ENCODE measurements around the gene COPS3. TPM values are rescaled to one million over a fixed set of nuclear protein-coding genes. Genes with fewer than 3 reads are reported as not detected.

Gene COPS3
- total and polyA plus RNA-seq, 2 experiments from 2014 or later: 51.1 to 123 TPM

DNA sequence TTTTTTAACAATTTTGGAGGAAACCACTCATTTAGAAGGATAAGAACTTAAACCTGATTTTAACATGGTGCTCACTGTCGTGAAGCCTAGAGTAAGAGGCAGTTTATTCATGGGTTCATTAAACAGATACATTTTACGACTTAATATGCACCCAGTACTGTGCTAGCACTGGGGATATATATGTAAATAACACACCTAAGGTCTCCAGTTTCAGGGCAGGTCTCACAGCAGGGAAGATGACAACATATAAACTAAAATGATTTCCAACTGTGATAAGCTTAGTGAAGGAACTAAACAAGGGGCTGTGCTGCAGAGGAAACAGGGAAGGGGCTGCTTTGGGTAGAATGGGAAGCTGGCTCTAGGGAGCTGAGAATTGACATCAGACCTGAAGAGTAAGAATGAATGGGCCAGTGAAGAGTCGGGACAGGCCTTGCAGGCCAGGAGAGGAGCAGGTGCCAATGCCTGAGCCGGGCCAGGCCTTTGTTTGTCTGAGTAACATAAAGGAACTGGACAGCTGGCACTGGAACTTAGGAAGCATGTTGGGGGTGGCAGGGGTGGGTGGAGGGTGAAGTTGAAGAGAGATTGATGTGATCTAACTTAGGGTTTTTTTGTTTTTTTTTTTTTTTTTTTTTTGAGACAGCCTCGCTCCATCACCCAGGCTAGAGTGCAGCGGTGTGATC lies 34.2 kb upstream of the COPS3 start:
- TF ChIP-seq, protein P1, sequence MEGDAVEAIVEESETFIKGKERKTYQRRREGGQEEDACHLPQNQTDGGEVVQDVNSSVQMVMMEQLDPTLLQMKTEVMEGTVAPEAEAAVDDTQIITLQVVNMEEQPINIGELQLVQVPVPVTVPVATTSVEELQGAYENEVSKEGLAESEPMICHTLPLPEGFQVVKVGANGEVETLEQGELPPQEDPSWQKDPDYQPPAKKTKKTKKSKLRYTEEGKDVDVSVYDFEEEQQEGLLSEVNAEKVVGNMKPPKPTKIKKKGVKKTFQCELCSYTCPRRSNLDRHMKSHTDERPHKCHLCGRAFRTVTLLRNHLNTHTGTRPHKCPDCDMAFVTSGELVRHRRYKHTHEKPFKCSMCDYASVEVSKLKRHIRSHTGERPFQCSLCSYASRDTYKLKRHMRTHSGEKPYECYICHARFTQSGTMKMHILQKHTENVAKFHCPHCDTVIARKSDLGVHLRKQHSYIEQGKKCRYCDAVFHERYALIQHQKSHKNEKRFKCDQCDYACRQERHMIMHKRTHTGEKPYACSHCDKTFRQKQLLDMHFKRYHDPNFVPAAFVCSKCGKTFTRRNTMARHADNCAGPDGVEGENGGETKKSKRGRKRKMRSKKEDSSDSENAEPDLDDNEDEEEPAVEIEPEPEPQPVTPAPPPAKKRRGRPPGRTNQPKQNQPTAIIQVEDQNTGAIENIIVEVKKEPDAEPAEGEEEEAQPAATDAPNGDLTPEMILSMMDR (IDR thresholded peaks at IDR 0.05; ENCODE audit: low read depth, low read length): no peak
- no peak for DNase-seq (ENCODE audit: low read depth in 1 of 2, low spot score in 1 of 2)
- Histone ChIP-seq H3K36me3 (no peaks in the 10 kb centered on the region), H3K27me3 (no peaks in the 10 kb centered on the region), H3K9me3 (ENCODE audit: low read depth) (no peaks in the 10 kb centered on the region), H3K4me3 (no peak overlapping the region), H3K27ac (no peak overlapping the region), H3K4me1 (ENCODE audit: low read depth) (no peaks in the 10 kb centered on the region)

DNA sequence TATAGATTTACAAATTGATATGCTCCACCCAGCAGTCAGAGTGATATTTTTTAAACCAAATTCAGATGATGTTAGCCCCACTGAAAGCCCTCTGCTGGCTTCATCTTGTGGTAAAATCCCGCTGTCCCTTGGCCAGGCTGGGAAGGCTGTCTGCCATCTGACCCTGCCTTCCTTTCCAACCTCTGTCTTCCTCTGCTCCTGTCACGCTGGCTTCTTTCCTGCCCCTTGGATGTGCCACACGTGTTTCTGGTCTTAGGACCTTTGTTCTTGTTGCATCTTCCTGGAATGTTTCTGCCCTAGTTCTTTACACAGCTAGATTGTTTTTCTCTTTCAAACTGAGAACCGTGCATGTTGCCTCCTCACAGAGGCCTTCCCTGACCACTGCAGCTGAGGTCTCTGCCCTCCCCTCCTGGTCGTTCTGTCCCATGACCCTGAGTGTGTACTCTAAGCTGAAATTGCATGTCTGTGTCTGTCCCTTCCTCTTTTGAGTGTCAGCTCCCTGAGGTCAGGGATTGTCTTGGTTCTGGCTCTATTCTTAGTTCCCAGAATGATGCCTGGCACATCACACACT lies 33.5 kb upstream of the COPS3 start:
- DNase-seq (ENCODE audit: low read depth in 1 of 2, low spot score in 1 of 2): no peak
- no peak overlapping the region for H3K27ac ChIP-seq
- no peaks in the 10 kb centered on the region for H3K36me3 ChIP-seq
- no peaks in the 10 kb centered on the region for H3K9me3 ChIP-seq (ENCODE audit: low read depth)
- no peaks in the 10 kb centered on the region for H3K27me3 ChIP-seq
- TF ChIP-seq, protein P1 (IDR thresholded peaks at IDR 0.05; ENCODE audit: low read depth, low read length): no peak
- no peaks in the 10 kb centered on the region for H3K4me1 ChIP-seq (ENCODE audit: low read depth)
- H3K4me3 ChIP-seq: no peak overlapping the region

DNA sequence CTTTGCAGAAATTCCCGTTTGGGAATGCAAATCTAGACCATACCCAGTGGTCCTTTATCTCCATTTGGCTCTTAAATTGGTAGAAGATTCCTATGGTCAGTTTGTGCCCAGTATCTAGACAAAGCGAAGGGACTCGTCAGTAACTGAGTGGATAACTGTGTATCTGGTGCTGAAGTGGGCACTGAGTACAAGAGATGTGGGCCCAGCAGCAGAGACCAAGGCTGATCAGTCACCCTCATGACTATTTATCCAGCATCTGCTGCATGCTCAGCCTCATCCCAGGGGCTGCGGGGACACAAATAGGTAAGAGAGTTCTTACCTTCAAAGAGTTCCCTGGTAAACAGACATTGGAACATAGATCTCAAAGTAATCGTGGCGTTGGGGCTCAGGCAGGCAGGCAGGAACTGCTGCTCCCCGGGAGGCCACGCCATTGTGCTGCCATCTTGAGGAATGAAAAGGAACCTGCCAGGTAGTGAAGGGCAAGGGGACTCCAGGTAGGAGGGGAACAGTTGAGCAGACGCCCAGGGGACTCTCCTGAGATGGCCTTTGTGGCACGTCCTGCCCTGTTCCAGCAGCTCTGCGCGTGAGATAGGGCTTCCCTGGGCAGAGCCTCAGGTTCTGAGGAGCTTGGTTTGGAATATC lies 32.4 kb upstream of the COPS3 start:
- Histone ChIP-seq H3K27ac (no peak overlapping the region), H3K9me3 (ENCODE audit: low read depth) (no peaks in the 10 kb centered on the region), H3K4me3 (no peak overlapping the region), H3K4me1 (ENCODE audit: low read depth) (no peaks in the 10 kb centered on the region), H3K27me3 (no peaks in the 10 kb centered on the region), H3K36me3 (no peaks in the 10 kb centered on the region)
- TF ChIP-seq, protein P1 (IDR thresholded peaks at IDR 0.05; ENCODE audit: low read depth, low read length): peak; percentile 33
- DNase-seq (ENCODE audit: low read depth in 1 of 2, low spot score in 1 of 2): peak; percentile 30 to 62

DNA sequence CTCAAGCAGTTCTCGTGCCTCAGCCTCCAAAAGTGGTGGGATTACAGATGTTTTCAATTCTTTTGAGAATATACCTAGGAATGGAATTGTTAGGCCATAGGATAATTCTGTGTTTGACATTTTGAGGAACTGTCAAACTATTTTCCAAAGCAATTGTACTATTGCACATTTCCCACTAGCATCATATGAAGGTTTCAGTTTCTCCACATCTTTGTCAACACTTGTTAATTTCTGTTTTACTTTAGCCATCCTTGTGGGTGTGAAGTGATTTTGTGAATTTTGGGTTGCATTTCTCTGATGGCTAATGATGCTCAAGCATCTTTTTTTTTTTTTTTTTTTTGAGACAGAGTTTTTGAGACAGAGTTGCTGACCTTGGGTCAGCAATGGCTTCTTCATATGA lies 28.3 kb upstream of the COPS3 start:
- Histone ChIP-seq H3K36me3 (no peaks in the 10 kb centered on the region), H3K27ac (no peak overlapping the region), H3K9me3 (ENCODE audit: low read depth) (no peaks in the 10 kb centered on the region), H3K4me3 (no peak overlapping the region), H3K4me1 (ENCODE audit: low read depth) (peaks cover 13% of the 10 kb centered on the region), H3K27me3 (no peaks in the 10 kb centered on the region)
- TF ChIP-seq, protein P1 (IDR thresholded peaks at IDR 0.05; ENCODE audit: low read depth, low read length): no peak
- DNase-seq (ENCODE audit: low read depth in 1 of 2, low spot score in 1 of 2): no peak

DNA sequence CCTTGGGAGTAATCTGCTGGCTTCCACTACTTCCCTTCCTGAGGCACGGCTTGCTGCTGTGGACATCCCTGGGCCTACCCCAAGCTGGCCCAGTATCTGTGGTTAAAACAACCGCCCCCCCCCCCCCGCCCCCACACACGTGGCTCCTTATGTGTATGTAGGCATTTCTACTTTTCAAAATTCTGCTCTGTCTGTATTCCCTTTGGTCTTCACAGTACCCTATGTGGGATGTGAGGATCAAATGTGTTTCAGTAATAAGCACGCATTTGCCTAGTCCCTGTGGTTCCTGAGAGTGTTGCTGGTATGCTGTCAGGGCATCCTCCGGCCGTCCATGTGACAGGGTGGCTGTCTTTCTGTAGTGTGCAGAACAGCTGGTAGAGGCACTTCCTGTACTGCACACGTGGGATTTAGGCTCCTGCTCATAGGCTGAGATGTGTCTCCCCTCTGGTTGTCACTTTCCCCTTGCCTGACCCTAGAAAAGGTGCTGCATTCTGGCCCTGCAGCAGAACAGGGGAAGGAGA lies 24.3 kb upstream of the COPS3 start:
- peak overlapping the region; percentile 1 for H3K27ac ChIP-seq
- H3K36me3 ChIP-seq: no peaks in the 10 kb centered on the region
- H3K4me3 ChIP-seq: no peak overlapping the region
- TF ChIP-seq, protein P1 (IDR thresholded peaks at IDR 0.05; ENCODE audit: low read depth, low read length): no peak
- peak; percentile 7 to 36 for DNase-seq (ENCODE audit: low read depth in 1 of 2, low spot score in 1 of 2)
- H3K4me1 ChIP-seq (ENCODE audit: low read depth): peaks cover 13% of the 10 kb centered on the region
- no peaks in the 10 kb centered on the region for H3K27me3 ChIP-seq
- no peaks in the 10 kb centered on the region for H3K9me3 ChIP-seq (ENCODE audit: low read depth)
